HG03342 (cell line): ENCODE measurements around the gene BPIFB1.

Source experiments
- ATAC-seq: cut with Tn5 transposase; IDR thresholded peaks from one replicate; pipeline ENCODE4 v1.9.1; 2021; ENCODE audit warnings: mild to moderate bottlenecking, moderate library complexity; ENCODE audit not compliant: unreplicated experiment

BPIFB1 gene

GRCh38 chr20:33353013-33353402 is 70.0 kb downstream of the BPIFB1 start:
- no peak for ATAC-seq
